MM.1S (cell line): Measurements from ENCODE around the gene SCAF4.

Experiments
- EZH2phosphoT487 ChIP-seq: fragments of 300-600 bp; sonication (generic); IDR thresholded peaks from 2 replicates; pipeline ENCODE4 v1.6.1; 2018; ENCODE audit warnings: antibody characterized with exemption, low read length
- TF ChIP-seq, protein P1 (sequence below): fragments of 300-600 bp; sonication (generic); IDR thresholded peaks from 2 replicates; pipeline ENCODE4 v1.5.1; 2016; ENCODE audit warnings: antibody characterized with exemption, low read length, mixed read lengths

DNA sequence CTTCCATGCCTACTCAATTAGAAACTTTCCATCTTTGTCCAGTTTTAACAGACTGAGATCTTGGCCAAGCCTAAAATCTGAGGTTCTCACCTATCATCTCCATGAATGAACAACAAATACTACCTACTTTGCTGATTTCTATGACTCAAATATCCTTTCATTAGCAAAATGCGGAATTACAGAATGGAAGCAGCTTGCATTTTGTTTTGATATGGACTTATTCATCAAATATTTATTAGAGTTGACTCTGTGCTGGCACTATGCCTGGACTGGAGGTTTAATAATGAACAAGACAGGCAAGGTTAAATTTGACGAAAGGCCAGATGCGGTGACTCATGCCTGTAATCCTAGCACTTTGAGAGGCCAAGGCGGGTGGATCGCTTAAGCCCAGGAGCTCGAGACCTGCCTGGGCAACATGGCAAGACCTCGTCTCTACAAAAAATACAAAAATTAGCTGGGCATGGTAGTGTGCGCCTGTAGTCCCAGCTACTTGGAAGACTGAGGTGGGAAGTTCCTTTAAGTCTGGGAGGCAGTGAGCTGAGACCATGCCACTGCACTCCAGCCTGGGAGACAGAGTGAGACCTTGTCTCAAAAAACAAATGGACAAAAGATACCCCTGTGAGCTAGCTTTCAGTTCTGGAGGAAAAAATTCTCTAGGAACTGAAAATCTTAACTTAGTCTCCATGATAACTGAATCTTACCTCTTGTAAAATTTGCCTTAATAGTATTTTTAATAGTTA is 101.8 kb downstream of the SCAF4 start:
- TF ChIP-seq, protein P1, sequence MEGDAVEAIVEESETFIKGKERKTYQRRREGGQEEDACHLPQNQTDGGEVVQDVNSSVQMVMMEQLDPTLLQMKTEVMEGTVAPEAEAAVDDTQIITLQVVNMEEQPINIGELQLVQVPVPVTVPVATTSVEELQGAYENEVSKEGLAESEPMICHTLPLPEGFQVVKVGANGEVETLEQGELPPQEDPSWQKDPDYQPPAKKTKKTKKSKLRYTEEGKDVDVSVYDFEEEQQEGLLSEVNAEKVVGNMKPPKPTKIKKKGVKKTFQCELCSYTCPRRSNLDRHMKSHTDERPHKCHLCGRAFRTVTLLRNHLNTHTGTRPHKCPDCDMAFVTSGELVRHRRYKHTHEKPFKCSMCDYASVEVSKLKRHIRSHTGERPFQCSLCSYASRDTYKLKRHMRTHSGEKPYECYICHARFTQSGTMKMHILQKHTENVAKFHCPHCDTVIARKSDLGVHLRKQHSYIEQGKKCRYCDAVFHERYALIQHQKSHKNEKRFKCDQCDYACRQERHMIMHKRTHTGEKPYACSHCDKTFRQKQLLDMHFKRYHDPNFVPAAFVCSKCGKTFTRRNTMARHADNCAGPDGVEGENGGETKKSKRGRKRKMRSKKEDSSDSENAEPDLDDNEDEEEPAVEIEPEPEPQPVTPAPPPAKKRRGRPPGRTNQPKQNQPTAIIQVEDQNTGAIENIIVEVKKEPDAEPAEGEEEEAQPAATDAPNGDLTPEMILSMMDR: no peak
- TF ChIP-seq EZH2phosphoT487: no peak
